Heart left ventricle (tissue), 16 donors: ENCODE results near the gene TPI1. TPM values are rescaled to one million over a fixed set of nuclear protein-coding genes. Genes with fewer than 3 reads are reported as not detected.
A peak's percentile ranks its signal among the peaks of the same experiment; 100 is the strongest.

Experiments
- ATAC-seq, 4 donors: fragments of 200-7000 bp; cut with Tn5 transposase; one replicate each; pipeline ENCODE4 v1.9.1; 2020 to 2022; ENCODE audit warnings: moderate library complexity in 4 of 4, mild to moderate bottlenecking in 3 of 4, moderate number of reproducible peaks in 1 of 4
- DNase-seq, 5 donors: peaks; one replicate each; pipeline ENCODE4 v3.0.0-alpha.2; 2020
- H3K27ac ChIP-seq, 12 donors: fragments of 200-600 bp; sonication (generic) in 4 of 12; one replicate each; pipeline versions ENCODE4 v1.5.0 to v1.8.0; 2016 to 2022; ENCODE audit warnings: mild to moderate bottlenecking in 2 of 12
- H3K27me3 ChIP-seq, 9 donors: fragments of 200-600 bp; sonication (generic) in 2 of 9; one replicate each; pipeline versions ENCODE4 v1.5.1 to v1.8.0; 2016 to 2022; ENCODE audit warnings: mild to moderate bottlenecking in 3 of 9
- H3K36me3 ChIP-seq, 9 donors: fragments of 200-600 bp; sonication (generic) in 2 of 9; one replicate each; pipeline versions ENCODE4 v1.5.0 to v1.8.0; 2018 to 2022; ENCODE audit warnings: mild to moderate bottlenecking in 2 of 9
- H3K4me1 ChIP-seq, 12 donors: fragments of 200-600 bp; sonication (generic) in 4 of 12; one replicate each; pipeline versions ENCODE4 v1.5.0 to v1.8.0; 2016 to 2022; ENCODE audit warnings: mild to moderate bottlenecking in 3 of 12
- H3K4me3 ChIP-seq, 12 donors: fragments of 200-600 bp; sonication (generic) in 4 of 12; one replicate each; pipeline versions ENCODE4 v1.5.0 to v1.8.0; 2017 to 2022; ENCODE audit warnings: mild to moderate bottlenecking in 9 of 12, moderate library complexity in 4 of 12
- H3K9me3 ChIP-seq, 12 donors: fragments of 200-600 bp; sonication (generic) in 4 of 12; one replicate each; pipeline versions ENCODE4 v1.5.0 to v1.8.0; 2016 to 2022; ENCODE audit warnings: mild to moderate bottlenecking in 1 of 12
- POLR2A ChIP-seq, 2 donors: fragments of 450-650 bp; IDR thresholded peaks; one replicate each; pipeline ENCODE4 v1.6.1; 2017; ENCODE audit warnings: antibody characterized with exemption in 2 of 2, mild to moderate bottlenecking in 2 of 2, moderate library complexity in 2 of 2
- WGBS, 4 donors: extraction: QIAGEN DNeasy Blood & Tissue Kit in 2 of 4; methylation state at CpG; one replicate each; pipeline versions ENCODE4 v1.1.5 to v1.1.7; 2013 to 2018; 5-methylcytosine and 5-hydroxymethylcytosine counted together
- intact Hi-C, 10 donors: fragments of 100-400 bp; cut with DNase I; formaldehyde crosslinking; loops; one replicate each; pipeline versions ENCODE4 v1.11.1 to v1.14.2; 2022
- polyA plus RNA-seq, 2 donors: library from polyadenylated mRNA; stranded (reverse); fragments of 200-250 nt; gene quantifications; one replicate each; pipeline ENCODE4 v1.2.3, GENCODE V29; 2013
- total RNA-seq, 9 donors: library from RNA; depleted of rRNA in 2 of 9; stranded (reverse); fragments of >200 nt in 2 of 9; fragmentation: NEBNext Ultra II Directional in 3 of 9; extraction: Animal tissue kit (Norgen Biotek cat#: 25700) in 3 of 9; gene quantifications; one replicate each; pipeline versions ENCODE4 v1.1.0 to v1.2.4, GENCODE V29; 2016 to 2023
- TF ChIP-seq, protein P1 (sequence below), 12 donors: fragments of 200-600 bp; sonication (generic) in 4 of 12; IDR thresholded peaks; one replicate each; pipeline versions ENCODE4 v1.5.0 to v1.8.0; 2018 to 2022; ENCODE audit warnings: antibody characterized with exemption in 12 of 12, mild to moderate bottlenecking in 5 of 12
- donor health status: ischemic (EF 13 %, LVEDD 7.1; RV severe dilation, severe dysfunction).
- donor health status: healthy with polysubstance abuse.
- donor health status: DM: no; HTN: yes; CAD: no.
- donor health status: DM: no; HTN: no; CAD: no.
- donor health status: ischemic (EF 25% LVEDD 6.9; RV normal size, moderate dysfunction).
- donor health status: ischemic (EF 25% LVEDD 5.7; RV mildly dilated, moderate dysfunction).
- donor health status: healthy.
- donor health status: DM: yes; HTN: yes; CAD: no.
- donor health status: ischemic (EF 35%, LVEDD 5.7; RV mildly dilated, moderate dysfunction).
- donor health status: nonischemic (EF 11% LVEDD 7.7; RV severe dilation, severe dysfunction).
- donor health status: DM: yes; HTN: yes; CAD: no.
- donor health status: PGD.
- donor health status: ischemic (EF 29% LVEDD 5.4; RV normal size, mild dysfunction).
- donor health status: nonischemic (EF 23%, LVEDD 6.1; RV moderate dilation, normal function).

The TPI1 gene
- total and polyA plus RNA-seq, 11 donors = 600 to 1,605 (median 730) TPM

DNA sequence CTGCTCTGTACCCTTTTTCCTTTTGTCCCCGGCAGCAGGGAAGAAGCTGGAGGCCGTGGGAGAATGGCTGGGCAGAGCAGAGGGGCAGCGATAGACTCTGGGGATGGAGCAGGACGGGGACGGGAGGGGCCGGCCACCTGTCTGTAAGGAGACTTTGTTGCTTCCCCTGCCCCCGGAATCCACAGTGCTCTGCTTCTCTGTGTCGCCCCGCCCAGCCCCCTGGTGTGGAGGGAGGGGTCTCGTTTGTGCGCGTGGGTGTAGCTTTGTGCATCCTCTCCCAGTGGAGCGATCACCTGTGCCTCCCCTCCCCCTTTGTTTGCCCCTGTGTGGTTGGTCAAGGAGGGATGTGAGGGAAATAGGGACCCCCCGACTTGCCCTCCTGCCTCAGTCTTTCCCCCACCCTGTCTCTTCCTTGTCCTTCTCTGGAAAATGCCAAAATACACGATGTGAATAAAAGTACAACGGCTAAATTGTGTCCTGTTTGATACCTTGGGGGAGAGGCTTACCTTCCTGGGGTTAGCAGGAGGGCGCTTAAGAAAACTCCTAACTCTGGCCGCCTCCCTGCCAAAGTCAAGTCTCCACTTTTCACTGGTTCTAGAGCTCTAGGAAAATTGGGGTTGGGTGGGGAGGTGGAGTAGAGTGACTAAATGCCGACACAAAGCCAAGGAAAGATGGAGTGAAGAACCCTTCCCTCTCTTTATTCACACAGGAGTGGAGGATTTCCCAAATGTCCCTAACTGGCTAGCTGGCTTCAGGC lies 990 bp upstream of the TPI1 start:
- H3K4me1 ChIP-seq = peaks cover 11 to 38% (median 33%) of the 10 kb centered on the region in 12 donors
- H3K9me3 ChIP-seq = no peaks in the 10 kb centered on the region
- H3K4me3 ChIP-seq = peak overlapping the region in 9 of 12 donors; percentile 77 to 100 (median 99)
- H3K27me3 ChIP-seq = no peaks in the 10 kb centered on the region
- peak overlapping the region in 11 of 12 donors; percentile 96 to 100 (median 99) for H3K27ac ChIP-seq
- no peak for ATAC-seq
- intact Hi-C loops = loop anchor here in 3 of 10 donors (1.0 to 10.0 kb wide), 4 partner anchors 14 to 246 kb away; partner anchors contain the start of genes MLF2 (in 2 of the 3) and USP5 (in 1 of the 3)
- no peak for TF ChIP-seq POLR2A (IDR thresholded peaks at IDR 0.05)
- TF ChIP-seq, protein P1, sequence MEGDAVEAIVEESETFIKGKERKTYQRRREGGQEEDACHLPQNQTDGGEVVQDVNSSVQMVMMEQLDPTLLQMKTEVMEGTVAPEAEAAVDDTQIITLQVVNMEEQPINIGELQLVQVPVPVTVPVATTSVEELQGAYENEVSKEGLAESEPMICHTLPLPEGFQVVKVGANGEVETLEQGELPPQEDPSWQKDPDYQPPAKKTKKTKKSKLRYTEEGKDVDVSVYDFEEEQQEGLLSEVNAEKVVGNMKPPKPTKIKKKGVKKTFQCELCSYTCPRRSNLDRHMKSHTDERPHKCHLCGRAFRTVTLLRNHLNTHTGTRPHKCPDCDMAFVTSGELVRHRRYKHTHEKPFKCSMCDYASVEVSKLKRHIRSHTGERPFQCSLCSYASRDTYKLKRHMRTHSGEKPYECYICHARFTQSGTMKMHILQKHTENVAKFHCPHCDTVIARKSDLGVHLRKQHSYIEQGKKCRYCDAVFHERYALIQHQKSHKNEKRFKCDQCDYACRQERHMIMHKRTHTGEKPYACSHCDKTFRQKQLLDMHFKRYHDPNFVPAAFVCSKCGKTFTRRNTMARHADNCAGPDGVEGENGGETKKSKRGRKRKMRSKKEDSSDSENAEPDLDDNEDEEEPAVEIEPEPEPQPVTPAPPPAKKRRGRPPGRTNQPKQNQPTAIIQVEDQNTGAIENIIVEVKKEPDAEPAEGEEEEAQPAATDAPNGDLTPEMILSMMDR (IDR thresholded peaks at IDR 0.05) = no peak
- peaks cover 0 to 73% (median 68%) of the 10 kb centered on the region in 9 donors for H3K36me3 ChIP-seq
- WGBS, 4 donors = 82 to 86% (median 84%) methylated on average over 18 to 19 of the region's 19 CpGs
- DNase-seq = peak in 1 of 5 donors; percentile 41

DNA sequence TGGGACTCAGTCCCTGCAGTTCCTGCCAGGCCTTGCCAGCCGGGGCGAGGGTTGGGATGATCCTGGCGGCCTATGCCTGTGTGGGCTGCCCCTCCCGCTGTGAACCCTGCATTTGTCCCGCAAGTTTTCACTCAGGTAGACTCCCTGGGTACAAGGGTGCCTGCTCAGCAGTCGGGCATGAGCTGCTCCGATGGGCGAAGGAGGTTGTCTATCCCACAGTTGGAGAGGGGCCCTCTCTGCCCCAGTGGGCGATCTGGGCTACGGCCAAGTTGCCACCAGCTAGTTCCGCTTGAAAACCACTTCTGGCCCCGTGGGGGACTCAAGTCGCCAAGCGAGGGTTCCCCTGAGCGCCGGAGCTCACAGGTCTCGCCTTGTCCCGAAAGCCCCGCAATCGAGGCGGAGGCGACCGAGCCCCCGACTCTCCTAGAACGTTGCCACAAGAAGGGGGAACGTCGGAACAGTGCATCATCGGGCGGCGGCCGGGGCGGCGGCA lies 365 bp upstream of the TPI1 start:
- TF ChIP-seq, protein P1 (IDR thresholded peaks at IDR 0.05) = no peak
- no peak for TF ChIP-seq POLR2A (IDR thresholded peaks at IDR 0.05)
- Histone ChIP-seq H3K27ac (peak overlapping the region; percentile 96 to 100 (median 99)), H3K27me3 (no peaks in the 10 kb centered on the region), H3K9me3 (no peaks in the 10 kb centered on the region), H3K4me1 (peaks cover 15 to 44% (median 39%) of the 10 kb centered on the region in 12 donors), H3K4me3 (peak overlapping the region; percentile 77 to 100 (median 98)), H3K36me3 (peaks cover 0 to 70% (median 64%) of the 10 kb centered on the region in 9 donors)
- 3 to 12% (median 4%) methylated on average over 10 to 33 of the region's 33 CpGs for WGBS, 4 donors
- intact Hi-C loops = loop anchor here in 3 of 10 donors (1.0 to 10.0 kb wide), 4 partner anchors 15 to 245 kb away; partner anchors contain the start of genes MLF2 (in 2 of the 3) and USP5 (in 1 of the 3)
- DNase-seq = peak in 2 of 5 donors; percentile 44 to 63
- peak in 3 of 4 donors; percentile 3 to 12 (median 6) for ATAC-seq

DNA sequence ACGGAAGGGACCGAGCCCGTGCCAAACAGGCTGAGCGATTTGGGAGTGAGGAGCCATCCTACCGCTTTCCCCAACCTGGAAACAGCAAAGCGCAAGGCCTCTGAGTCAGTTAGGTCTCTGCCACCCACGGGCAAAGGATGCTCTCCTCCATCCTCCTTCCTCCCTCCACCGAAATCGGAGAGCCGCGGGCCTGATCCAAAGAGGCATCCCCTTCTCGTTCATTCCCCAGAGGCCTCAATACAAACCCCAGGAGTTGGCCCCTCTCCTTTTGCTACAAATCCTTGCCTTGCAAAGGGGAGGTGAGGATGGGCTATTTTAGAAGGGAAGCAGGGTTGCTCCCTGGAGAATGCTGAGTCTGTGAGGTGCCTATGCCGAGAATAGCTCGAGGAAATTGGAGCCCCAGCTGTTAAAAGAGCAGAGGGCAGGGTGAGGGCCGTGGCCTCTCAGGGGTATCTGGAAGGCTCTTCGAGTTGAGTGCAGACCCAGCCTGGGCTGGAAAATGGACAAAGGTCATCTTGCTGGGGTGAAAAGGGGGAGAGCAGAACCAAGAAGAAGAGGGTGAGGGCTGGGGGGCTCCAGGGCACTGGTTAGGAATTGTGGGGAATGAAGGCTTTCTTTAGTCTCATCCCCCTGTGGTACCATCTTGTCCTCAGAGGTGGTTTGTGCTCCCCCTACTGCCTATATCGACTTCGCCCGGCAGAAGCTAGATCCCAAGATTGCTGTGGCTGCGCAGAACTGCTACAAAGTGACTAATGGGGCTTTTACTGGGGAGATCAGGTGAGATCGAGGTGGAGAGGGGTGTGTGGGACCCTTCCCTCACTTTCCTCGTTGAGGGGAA lies 1.1 kb downstream of the TPI1 start:
- peaks cover 0 to 57% (median 49%) of the 10 kb centered on the region in 9 donors for H3K36me3 ChIP-seq
- intact Hi-C loops = loop anchor here in 2 of 10 donors (5.0 to 10.0 kb wide), 3 partner anchors 96 to 244 kb away; partner anchors contain the start of gene MLF2 (in 2 of the 2)
- DNase-seq (peak in 1 of 5 donors; percentile 22), ATAC-seq (no peak)
- H3K4me1 ChIP-seq = peaks cover 15 to 52% (median 44%) of the 10 kb centered on the region in 12 donors
- no peaks in the 10 kb centered on the region for H3K9me3 ChIP-seq
- peak overlapping the region; percentile 77 to 100 (median 98) for H3K4me3 ChIP-seq
- H3K27ac ChIP-seq = peak overlapping the region; percentile 96 to 100 (median 99)
- no peaks in the 10 kb centered on the region for H3K27me3 ChIP-seq
- WGBS, 4 donors = 7 to 10% (median 8%) methylated on average over 16 to 22 of the region's 22 CpGs
- no peak for TF ChIP-seq POLR2A (IDR thresholded peaks at IDR 0.05)
- TF ChIP-seq, protein P1 (IDR thresholded peaks at IDR 0.05) = no peak
